22Rv1 (cell line): ENCODE data around the gene TGFBR3.

Experiments
- ZFX ChIP-seq: fragments of 450-650 bp; IDR thresholded peaks from 2 replicates; pipeline ENCODE4 v1.6.1; 2017; ENCODE audit warnings: antibody characterized with exemption, borderline replicate concordance
- TF ChIP-seq, protein P1 (sequence below): fragments of 450-650 bp; IDR thresholded peaks from 2 replicates; pipeline ENCODE4 v1.5.1; 2017; ENCODE audit warnings: mild to moderate bottlenecking

DNA sequence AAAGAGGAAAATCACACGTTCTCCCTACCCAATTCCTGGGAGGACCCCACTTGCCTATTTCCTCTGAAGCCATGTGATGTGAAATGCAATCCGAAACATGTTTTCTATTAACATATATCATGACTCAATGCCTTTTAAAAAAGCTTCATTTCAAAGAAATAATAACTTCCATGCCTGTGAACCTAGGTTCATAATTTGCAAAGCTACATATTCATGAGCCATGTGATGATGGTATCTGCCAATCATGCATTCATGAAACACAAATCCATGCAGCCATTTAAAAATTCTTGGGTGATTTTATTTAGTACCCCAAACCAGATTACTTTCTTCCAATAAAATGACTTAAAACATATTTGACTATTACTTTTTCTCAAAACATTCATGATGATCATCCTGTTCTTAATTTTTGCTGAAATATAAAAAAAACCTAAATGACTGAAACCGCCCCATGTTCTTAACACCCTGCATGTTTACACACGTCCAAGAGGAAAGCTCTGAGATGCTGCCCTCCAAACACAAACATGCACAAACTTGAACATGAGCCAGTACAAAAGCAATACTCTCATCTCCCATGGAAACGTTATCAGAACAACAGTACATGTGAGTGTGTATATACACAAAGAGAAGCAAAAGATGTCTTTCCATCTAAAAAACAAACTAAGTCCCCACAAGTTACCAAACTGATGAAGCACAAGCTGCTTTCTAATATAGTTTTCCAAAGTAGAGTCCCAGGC is 140.1 kb downstream of the TGFBR3 start:
- TF ChIP-seq, protein P1, sequence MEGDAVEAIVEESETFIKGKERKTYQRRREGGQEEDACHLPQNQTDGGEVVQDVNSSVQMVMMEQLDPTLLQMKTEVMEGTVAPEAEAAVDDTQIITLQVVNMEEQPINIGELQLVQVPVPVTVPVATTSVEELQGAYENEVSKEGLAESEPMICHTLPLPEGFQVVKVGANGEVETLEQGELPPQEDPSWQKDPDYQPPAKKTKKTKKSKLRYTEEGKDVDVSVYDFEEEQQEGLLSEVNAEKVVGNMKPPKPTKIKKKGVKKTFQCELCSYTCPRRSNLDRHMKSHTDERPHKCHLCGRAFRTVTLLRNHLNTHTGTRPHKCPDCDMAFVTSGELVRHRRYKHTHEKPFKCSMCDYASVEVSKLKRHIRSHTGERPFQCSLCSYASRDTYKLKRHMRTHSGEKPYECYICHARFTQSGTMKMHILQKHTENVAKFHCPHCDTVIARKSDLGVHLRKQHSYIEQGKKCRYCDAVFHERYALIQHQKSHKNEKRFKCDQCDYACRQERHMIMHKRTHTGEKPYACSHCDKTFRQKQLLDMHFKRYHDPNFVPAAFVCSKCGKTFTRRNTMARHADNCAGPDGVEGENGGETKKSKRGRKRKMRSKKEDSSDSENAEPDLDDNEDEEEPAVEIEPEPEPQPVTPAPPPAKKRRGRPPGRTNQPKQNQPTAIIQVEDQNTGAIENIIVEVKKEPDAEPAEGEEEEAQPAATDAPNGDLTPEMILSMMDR, result no peak
- no peak for TF ChIP-seq ZFX
